Activated T-cell treated with anti-CD3 and anti-CD28 coated beads for 24 hours (primary cell): ENCODE measurements around the gene CHERP.

ENCODE experiments used
- DNase-seq: peaks from one replicate; pipeline ENCODE4 v3.0.0-alpha.2; 2020; ENCODE audit warnings: low read depth

The CHERP gene

GRCh38 chr19:16542045-16542909, at the start of gene CHERP:
Gene CHERP (minus strand): TSS chr19:16542437. CDS start chr19:16542378, 59 bp downstream.
- DNase-seq: peak; percentile 91

- no peak for DNase-seq
Measured at GRCh38 chr19:16590876-16591802, 48.9 kb upstream of the CHERP start.

- no peak for DNase-seq
Measured at GRCh38 chr19:16589917-16590316, 47.7 kb upstream of the CHERP start.

- DNase-seq: no peak
Measured at GRCh38 chr19:16588824-16589577, 46.8 kb upstream of the CHERP start.

GRCh38 chr19:16587833-16588823, 45.9 kb upstream of the CHERP start:
- peak; percentile 50 for DNase-seq

- DNase-seq: peak; percentile 52
Measured at GRCh38 chr19:16586991-16587832, 45.0 kb upstream of the CHERP start.

GRCh38 chr19:16586477-16586871, 44.2 kb upstream of the CHERP start:
- no peak for DNase-seq

- peak; percentile 34 for DNase-seq
Measured at GRCh38 chr19:16585808-16586476, 43.7 kb upstream of the CHERP start.

- no peak for DNase-seq
Measured at GRCh38 chr19:16585094-16585801, 43.0 kb upstream of the CHERP start.

GRCh38 chr19:16584248-16585093, 42.2 kb upstream of the CHERP start:
- peak; percentile 84 for DNase-seq

- no peak for DNase-seq
Measured at GRCh38 chr19:16582486-16583261, 40.4 kb upstream of the CHERP start.

- DNase-seq: no peak
Measured at GRCh38 chr19:16581971-16582343, 39.7 kb upstream of the CHERP start.

GRCh38 chr19:16581145-16581970, 39.1 kb upstream of the CHERP start:
- no peak for DNase-seq

- DNase-seq: no peak
Measured at GRCh38 chr19:16579381-16579780, 37.1 kb upstream of the CHERP start.

GRCh38 chr19:16577531-16577985, 35.3 kb upstream of the CHERP start:
- no peak for DNase-seq
